ENCODE measurements around the gene SHE.
"Not testable (repeated sequence)": the region's sequence is repeated elsewhere in the genome, so short reads cannot be mapped to it uniquely, and the experiment has no call there.

SHE gene

GRCh38 chr1:154502066-154502743 is at the start of gene SHE, which contains the start of gene TDRD10:
Gene SHE, minus strand, starts transcription at chr1:154502412. Its CDS starts 386 bp downstream, at chr1:154502026.
Gene TDRD10, plus strand, starts transcription at chr1:154502219. Its CDS starts 4,685 bp downstream, at chr1:154506904.
- peak in 1 of 2 experiments; percentile 17 for DNase-seq

DNA sequence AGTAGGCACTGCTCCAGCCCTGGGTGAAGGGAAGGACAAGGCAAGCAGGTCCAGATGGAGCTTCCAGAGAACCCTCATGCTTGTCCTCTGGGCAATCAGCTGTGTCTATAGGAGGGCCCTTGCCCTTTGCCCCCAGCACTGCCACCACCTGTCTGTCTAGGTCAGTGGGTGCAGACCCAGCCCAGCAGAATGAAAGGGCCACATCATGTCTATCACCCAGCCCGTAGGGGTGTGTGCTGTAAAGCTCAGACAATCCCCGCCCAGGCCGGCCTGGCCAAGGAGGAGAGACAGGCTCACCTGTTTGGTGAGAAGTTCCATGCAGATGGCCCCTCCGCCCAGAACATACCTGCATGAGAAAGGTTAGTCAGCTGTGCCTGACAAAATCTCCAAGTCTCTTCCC is 49.3 kb upstream of the SHE start:
- no peak for DNase-seq

- no peak for DNase-seq
Measured at GRCh38 chr1:154550657-154551056, 48.4 kb upstream of the SHE start.

- no peak for DNase-seq
Measured at GRCh38 chr1:154550070-154550469, 47.9 kb upstream of the SHE start.

DNA sequence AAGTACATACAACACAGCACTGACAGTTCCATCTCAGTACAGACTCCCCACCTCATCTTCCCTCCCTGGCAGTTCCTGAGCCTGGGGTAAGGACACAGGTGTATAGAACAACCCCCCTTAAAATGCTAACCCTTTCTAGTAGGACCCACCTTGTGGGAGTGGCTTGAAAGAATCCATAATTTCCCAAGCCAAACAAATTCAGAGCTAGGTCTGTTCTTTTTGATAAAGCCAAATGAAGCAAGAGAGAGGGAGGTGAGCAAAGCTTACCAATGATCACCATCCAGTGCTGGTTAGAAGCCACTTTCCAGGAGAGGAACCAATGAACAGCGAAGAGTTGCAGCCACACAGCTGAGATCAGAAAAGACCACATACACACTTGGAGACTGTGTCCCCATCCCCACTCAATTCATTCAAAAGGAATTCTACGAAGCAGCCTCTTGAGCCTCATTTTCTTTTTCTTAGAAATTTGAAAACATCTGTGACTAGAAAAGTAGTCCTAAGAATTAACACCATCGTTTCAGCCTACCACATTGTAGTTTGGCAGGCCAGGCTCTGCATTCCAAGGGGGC is 47.1 kb upstream of the SHE start:
- DNase-seq: no peak

DNA sequence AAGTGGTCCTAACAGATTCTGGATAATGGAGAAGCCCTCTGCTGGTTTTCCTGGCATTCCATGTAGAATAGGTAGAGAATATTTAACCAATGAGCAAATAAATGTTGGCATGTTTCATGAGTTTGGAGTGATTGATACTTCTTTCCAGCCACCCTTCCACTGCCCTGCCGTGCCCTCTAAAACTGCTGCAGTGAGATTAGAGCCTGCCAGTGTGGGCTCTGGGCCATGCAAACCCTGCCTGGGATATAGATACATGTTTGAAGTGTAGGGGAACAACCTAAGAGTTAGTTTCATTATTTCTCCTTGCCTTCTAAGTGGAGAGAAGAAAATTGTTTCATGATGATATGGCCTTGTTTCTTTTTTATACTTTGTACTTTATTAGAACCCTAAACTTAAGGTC is 45.8 kb upstream of the SHE start:
- no peak for DNase-seq

DNA sequence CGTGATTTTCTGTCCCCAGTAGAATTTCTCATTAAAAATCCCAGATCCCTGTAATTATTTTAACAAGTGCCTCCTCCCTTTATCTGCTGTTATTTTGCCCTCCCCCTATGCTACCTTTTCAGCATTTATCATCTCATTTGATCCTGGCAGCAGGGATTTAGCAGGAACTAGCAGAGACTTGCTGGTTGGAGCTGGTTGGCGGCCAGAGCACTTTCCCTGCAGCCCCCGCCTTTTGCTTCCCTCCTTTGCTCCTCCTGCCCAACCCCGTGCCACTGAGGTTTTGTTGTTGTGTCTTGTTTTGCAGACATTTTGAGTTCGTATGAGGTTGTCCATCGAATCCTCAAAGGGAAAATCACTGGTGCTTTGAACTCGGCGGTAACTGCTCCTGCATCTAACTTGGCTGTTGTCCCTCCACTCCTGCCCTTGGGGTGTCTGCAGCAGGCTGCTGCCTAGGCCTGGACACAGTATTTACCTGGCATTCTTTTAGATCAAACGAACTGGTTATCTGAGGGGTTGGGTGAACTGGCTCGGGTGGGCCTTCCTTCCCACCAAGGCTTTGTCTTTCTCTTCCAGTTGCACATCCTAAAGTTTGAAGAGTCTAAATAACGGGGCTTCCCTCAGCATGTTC is 45.0 kb upstream of the SHE start:
- no peak for DNase-seq

- DNase-seq: peak; percentile 45 to 62
Measured at GRCh38 chr1:154546264-154547063, 44.3 kb upstream of the SHE start.

- DNase-seq: no peak
Measured at GRCh38 chr1:154541231-154541630, 39.0 kb upstream of the SHE start.

- no peak for DNase-seq
Measured at GRCh38 chr1:154539486-154540483, 37.6 kb upstream of the SHE start.

GRCh38 chr1:154536570-154536969 is 34.4 kb upstream of the SHE start:
- no peak for DNase-seq

GRCh38 chr1:154533952-154534844 is 32.0 kb upstream of the SHE start:
- peak; percentile 47 to 67 for DNase-seq

DNA sequence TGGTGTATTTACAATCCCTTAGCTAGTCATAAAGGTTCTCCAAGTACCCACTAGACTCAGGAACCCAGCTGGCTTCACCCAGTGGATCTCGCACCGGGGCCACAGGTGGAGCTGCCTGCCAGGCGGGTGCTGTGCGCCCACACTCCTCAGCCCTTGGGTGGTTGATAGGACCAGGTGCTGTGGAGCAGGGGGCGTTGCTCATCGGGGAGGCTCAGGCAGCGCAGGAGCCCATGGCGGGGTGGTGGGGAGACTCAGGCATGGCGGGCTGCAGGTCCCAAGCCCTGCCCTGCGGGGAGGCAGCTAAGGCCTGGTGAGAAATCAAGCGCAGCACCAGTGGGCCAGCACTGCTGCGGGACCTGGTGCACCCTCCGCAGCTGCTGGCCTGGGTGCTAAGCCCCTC is 29.7 kb upstream of the SHE start:
- not testable (repeated sequence) for DNase-seq

- no peak for DNase-seq
Measured at GRCh38 chr1:154529308-154529707, 27.1 kb upstream of the SHE start.

DNA sequence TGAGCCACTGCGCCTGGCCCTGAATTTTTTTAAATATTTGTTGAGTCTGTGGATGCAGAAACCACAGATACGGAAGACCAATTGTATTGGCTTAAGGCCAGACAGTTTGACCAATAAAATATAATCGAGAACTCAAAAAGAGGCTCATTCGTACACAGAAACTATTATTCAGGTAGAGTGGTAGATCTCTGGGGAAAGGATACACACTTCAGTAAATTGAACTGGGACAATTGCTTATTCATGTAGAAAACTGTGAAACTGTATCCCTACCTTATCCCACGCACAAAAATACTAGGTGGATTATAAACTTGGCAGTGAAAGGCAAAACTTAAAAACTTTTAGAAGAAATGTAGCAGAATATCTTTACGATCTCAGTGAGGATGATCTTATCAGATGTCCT is 25.0 kb upstream of the SHE start:
- DNase-seq: no peak

- no peak for DNase-seq
Measured at GRCh38 chr1:154524881-154525280, 22.7 kb upstream of the SHE start.

DNA sequence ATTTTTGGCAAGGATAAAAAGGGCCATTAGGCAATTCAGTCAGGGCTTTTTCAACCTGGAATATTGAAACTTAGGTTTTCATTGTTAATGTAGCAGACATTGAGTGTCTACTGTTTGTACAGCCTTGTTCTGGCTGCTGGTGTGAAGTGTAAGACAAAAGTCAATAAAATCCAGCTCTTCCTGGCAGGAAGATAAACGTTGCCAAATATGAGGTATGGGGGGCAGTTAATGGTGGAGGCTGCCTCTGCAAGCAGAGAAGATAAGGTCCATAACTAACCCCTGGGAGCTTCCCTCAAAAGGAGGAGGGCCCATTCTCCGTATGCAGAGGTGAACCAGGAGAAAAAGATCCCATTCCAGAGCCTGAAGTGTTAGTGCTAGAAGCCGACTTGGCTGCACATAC is 19.5 kb upstream of the SHE start:
- no peak for DNase-seq

DNA sequence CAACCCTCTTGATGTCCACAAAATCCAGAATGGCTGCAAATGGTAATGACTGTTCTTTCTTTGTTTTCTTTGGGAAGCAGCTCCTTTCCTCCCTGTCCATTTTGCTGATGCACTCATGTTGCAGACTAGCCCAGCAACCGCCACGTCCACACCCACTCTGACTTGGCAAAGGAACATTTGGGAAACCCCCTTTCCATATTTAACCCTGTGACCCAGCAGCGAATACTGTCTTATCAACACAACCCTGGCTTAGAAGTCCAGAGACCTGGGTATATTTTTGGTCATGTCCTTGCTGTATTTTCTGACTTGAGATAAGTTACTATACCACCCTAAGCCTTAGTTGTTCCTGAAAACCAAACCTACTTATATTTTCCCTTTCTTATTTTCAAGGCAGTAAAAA is 18.1 kb upstream of the SHE start:
- DNase-seq: no peak

DNA sequence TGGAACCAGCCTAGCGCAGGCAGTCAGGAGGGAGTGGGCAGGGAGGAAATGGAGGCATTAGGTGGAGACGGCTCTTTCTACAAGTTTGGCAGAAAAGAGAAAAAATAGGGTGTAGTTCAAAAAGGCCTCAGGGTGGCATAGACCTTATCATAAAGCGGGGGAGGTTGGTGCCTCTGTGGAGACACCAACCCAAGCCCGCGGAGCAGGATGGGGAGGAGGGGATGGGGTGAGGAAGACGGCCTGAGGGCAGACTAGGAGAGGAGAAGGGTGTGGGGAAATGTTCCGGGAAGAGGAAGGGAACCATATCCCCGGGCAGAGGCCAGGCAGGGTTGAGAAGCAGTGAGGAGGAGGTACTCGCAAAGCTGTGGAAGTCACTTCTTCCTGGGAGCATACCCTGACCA is 17.4 kb upstream of the SHE start:
- DNase-seq: no peak

- no peak for DNase-seq
Measured at GRCh38 chr1:154517661-154518060, 15.4 kb upstream of the SHE start.

DNA sequence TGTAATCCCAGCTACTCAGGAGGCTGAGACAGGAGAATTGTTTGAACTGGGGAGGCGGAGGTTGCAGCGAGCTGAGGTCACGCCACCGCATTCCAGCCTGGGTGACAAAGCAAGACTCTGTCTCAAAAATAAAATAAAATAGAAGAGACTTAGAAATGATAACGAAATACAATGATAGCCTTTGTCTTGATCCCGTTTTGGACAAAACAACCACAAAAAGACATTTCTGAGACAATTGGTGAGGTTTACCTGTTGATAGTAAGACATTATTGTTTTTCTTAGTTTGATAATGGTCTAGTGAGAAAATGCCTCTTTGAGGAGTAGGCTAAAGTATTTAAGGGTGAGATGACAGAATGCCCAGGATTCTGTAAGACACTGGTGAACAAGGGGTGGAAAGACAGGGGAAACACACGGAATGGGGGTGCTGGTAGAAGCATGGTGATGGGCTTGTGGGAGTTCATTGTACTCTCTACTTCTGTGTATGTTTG is 11.9 kb upstream of the SHE start:
- DNase-seq: no peak

All from NCI-H524 (cell line).